HG03442 (cell line): Measurements from ENCODE around the gene PLXDC2.
"Not testable (repeated sequence)": the region's sequence is repeated elsewhere in the genome, so short reads cannot be mapped to it uniquely, and the experiment has no call there.

Experiments used
- ATAC-seq: cut with Tn5 transposase; IDR thresholded peaks from one replicate; pipeline ENCODE4 v1.9.1; 2021; ENCODE audit warnings: mild to moderate bottlenecking, moderate library complexity; ENCODE audit not compliant: unreplicated experiment

Gene PLXDC2

GRCh38 chr10:20173046-20173445 is 356.8 kb downstream of the PLXDC2 start:
- no peak for ATAC-seq

GRCh38 chr10:20175719-20176118 is 359.5 kb downstream of the PLXDC2 start:
- ATAC-seq: no peak

DNA sequence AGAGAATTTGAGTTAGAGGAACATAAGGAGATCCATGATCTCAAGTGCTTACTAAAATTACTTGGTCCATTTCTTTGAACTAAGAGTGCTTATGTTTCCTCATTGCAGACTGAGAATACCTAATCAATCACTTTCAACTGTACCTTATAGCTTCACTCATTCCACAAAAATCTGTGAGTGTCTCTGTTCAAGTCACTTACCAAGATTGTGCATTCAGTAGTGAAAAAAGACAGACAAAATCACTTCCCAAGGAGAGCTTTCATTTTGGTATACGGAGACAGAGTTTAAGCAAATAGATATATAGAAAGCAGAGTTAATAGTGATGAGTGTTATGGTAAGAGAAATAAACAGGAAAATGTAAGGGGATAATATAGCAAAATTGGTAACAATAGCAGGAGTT is 364.5 kb downstream of the PLXDC2 start:
- no peak for ATAC-seq

GRCh38 chr10:20181434-20181833 is 365.2 kb downstream of the PLXDC2 start:
- ATAC-seq: no peak

DNA sequence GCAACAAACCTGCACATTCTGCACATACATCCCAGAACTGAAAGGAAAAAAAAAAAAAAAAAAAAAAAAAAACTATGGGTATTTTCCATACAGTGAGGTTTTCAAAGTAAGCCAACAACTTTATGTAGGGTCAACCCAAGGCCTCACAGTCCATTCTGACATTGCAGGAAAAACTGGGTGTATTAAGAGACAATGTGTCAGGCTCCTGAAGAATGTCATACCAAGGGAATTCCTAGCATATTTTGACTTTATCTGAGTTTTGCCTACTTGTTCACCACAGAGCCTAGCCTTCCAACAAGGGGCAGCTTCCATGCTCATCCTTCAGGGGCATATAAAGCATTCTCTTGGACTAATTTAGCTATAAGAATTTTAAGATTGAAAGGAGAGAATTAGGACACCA is 368.9 kb downstream of the PLXDC2 start:
- ATAC-seq: no peak

GRCh38 chr10:20191392-20191791 is 375.2 kb downstream of the PLXDC2 start:
- not testable (repeated sequence) for ATAC-seq

GRCh38 chr10:20195076-20195475 is 378.8 kb downstream of the PLXDC2 start:
- no peak for ATAC-seq

GRCh38 chr10:20200758-20201157 is 384.5 kb downstream of the PLXDC2 start:
- ATAC-seq: no peak

DNA sequence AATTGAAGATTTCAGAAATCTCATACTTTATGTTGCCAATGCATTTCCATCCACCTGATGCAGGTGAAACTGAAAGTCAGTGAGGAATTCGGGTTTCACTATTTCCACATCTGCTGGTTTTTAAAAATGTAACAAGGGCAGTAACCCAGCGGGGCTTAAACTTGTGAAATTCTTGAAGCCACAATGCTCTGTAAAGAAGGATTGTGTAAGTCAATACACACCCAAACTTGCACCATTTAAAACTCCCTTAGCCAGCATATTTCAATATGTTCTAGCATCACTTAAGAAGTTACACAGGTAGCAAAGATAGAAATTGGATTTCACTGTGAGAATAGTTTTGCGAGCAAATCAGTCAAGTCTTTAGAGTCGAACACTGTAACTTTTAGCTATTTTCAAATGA is 386.1 kb downstream of the PLXDC2 start:
- ATAC-seq: no peak

DNA sequence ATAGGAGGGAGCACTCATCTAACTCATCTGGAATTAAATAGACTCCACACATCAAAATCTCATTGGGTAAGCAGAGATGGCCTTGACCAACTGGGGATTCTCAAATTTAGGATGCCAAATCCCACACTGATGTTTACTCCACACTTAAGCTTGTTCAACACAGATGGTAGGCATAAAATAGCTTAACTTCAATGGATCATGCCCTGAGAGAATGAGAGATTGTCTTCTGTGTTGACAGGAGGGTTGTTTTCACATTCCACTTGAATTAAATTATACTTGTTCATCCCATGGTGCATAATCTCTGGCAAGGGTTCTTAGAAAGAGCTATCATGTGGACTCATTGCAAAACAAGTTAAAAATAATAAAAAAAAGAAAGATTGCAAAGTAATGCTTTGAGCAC is 391.4 kb downstream of the PLXDC2 start:
- no peak for ATAC-seq

DNA sequence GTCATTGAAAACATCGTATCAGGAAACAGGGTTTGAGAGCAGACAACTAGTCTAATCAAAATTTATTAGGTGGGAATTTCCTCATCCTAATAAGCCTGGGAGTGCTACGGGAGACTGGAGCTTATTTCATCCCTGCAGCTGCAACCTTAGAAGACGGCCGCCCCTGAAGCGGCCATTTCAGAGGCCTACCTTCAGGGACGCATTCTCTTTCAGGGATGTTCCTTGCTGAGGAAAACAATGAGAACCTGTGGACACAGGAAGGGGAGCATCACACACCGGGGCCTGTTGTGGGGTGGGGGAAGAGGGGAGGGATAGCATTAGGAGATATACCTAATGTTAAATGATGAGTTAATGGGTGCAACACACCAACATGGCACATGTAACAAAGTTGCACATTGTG is 392.9 kb downstream of the PLXDC2 start:
- not testable (repeated sequence) for ATAC-seq

GRCh38 chr10:20215547-20216152 is 399.4 kb downstream of the PLXDC2 start:
- ATAC-seq: no peak

DNA sequence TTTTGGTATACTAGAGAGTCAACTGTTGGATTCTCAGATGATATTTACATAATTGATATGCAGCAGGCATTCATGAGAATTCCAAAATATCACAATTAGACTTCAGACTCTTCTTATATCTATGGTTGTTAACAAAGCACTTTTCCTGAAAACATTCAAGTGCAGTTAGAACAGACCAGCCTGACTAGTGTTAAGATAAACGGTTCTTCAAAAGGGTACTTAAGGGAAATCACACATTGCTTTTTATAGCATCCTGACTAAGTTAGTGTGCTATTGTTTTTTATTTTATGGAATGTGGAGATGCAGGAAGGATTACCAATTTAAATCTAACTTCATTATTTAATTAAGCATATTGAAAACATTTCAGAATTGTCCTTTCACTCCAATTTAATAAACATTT is 405.1 kb downstream of the PLXDC2 start:
- ATAC-seq: no peak

DNA sequence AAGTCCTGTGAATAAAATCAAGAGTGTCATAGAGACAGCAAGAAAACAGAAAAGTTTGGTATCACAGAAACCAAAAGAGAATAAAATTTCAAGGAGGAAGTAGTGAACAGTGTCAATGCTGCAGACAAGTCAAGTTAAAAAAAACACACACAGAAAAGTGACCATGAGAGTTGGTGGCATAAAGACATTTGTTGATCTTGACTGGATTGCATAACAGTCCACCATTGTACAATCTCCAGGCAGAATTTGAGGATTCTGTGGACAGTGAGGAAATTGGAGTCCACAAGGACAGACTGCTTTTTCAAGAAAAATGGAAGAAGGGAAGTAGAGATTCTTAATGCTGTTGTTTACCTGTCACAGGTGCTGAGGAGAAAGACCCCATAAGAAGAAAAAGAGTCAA is 412.5 kb downstream of the PLXDC2 start:
- no peak for ATAC-seq

- ATAC-seq: no peak
Observed at GRCh38 chr10:20232079-20232705, 416.0 kb downstream of the PLXDC2 start.

DNA sequence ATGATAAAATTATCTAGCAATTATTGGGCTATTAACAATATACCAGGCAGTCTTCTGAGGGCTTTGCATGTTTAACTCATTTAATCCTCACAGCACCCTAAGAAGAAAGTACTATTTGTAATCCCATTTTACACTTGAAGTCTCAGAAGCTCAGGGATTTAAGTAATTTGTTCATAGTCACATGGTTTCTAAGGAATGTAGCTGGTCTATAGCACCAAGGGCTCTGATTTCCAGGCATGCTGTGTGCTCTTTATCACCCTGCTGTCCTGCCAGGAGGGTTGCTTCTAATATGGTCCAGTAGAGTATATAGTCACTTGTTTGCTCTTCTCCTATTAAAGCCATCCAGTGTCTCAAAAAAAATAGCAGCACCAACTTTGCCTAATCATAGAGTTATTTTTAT is 417.2 kb downstream of the PLXDC2 start:
- ATAC-seq: no peak

DNA sequence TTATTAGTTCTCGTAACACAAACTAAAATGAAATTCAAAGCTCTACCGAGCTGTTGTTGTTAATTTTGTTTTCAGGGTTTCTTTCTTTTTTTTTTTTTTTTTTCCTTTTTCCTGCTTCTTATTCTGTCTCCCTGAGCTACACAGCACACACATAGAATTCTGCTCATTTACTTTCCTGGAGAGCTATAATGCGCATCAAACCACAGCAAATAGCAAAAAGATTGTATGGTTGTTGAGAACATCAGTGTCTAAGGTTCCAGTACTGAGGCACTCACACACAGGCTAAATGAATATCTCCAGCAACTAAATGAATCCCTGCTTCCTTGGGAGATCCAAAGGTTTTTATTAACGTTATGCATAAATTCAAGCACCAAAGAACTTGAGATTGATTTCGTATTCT is 418.3 kb downstream of the PLXDC2 start:
- ATAC-seq: no peak

- ATAC-seq: no peak
Observed at GRCh38 chr10:20237091-20237570, 420.9 kb downstream of the PLXDC2 start.

- ATAC-seq: no peak
Observed at GRCh38 chr10:20237586-20237985, 421.4 kb downstream of the PLXDC2 start.

DNA sequence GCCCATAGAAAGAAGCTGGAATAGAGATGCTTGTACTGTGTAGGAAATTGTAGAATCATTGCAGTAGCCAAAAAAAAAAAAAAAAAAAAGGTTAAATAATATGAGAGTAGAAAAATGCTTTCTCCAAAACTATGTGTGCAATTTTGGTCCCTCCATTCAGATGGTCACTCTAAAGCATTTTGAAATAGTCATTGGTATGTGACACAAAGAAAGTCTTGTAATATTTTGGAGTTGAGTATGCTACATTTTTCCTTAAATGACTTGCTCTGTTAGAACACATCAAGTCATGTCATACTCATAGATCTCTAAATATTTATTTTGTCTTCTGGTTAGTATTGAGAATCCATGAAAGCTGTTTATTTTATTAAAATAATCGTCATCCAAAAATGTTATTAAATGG is 424.4 kb downstream of the PLXDC2 start:
- no peak for ATAC-seq

DNA sequence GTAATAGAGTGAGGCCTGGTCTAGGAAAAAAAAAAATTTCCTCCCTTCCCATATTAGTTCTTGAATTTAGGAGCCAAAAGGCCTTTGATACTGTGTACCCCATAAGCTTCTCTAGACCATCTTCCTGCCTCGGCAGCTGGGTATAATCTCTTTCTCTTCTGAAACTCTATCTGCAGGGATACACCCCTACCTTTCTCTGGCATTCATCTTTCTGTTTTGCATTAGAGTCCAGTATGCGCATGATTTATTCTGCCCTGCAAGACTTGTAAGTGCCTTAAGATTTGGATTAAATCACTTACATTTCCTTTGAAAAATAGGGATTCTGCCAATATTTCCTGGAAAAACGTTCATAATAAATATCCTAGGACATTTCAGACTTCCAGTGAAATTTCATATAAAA is 431.2 kb downstream of the PLXDC2 start:
- ATAC-seq: no peak

DNA sequence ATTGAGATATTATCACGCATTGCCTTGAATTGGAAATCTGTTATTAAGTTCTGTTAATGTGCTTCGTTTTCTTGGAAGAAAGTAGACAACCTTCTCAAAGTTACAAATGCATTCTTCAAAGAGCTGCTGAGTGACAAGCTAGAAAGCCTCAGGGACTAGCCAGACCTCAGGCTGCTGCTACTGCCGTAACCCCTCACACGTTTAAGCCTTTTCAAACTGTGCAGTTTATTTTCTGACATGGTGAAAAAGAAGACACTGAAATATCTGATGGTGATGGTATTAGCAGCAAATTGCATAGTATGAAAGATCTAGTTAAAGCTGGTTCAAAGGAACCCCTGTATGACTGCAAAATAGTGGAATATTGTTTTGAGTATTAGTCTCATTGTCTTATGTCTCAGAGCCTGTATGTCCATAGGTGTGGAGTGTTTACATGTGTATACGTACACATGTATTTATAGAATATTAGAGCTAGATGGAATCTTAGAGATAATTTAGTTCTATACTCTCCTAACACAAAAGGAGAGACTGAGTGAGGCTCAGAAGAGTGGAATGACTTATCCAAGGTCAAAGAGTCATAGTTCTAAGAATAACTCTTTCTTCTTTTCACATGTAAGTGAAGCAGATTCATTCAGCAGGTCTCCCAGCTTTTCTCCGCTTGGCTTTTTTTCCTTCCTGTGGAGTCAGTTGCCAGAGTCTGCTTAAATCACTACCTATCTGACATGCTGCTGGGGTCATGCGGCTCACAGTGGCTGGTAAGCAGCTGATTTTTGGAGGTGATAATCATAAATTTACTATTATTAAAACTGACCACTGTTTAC is 431.9 kb downstream of the PLXDC2 start:
- no peak for ATAC-seq
